HG02973 (cell line): ENCODE measurements around the gene DHRS3.
"Not testable (repeated sequence)": the region's sequence is repeated elsewhere in the genome, so short reads cannot be mapped to it uniquely, and the experiment has no call there.

Source experiments
- ATAC-seq: cut with Tn5 transposase; IDR thresholded peaks from one replicate; pipeline ENCODE4 v1.9.1; 2021; ENCODE audit warnings: moderate library complexity; ENCODE audit not compliant: unreplicated experiment

Gene DHRS3

DNA sequence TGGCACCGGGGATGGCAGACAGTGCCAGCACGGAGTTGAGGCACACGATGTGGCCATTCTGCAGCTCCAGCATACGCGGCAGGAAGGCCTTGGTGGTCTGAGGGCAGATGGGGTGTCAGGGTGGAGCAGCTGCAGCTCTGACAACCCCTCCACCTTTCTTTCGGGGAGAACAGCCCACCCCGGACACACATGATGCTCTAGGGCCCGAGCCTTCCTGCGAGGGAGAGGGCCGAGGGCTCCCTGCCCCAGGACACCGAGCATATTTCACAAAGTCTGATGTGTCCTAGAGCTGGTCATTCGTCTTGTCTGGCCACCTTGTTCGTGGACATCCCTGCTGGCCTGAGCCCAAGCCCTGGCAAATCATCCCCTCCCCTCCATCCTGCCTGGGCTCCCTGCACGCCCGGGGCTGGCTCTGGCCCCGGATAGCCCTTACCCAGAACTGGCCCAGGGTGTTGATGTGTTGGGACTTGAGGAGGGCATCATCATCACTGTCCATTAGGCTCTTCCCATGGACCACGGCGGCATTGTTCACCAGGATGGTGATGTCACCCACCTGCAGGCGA lies 39.1 kb downstream of the DHRS3 start:
- no peak for ATAC-seq

DNA sequence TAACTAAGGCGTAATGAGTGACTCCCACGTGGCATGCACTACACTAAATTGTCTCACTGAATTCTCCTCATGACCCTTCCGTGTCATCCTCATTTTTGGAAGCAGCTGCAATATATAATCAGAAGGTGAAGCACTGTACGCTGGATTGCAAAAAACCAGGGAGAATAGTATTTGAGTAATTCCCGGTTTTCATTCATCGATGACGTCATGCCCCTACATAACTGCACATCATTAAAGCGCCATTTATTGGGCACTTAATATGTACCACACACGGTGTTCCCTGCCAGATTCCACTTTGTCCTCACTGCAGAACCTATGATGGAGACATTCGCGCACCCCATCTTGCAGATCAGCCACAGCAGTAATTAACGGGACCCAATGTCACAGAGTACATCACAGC lies 41.0 kb downstream of the DHRS3 start:
- ATAC-seq, result no peak

DNA sequence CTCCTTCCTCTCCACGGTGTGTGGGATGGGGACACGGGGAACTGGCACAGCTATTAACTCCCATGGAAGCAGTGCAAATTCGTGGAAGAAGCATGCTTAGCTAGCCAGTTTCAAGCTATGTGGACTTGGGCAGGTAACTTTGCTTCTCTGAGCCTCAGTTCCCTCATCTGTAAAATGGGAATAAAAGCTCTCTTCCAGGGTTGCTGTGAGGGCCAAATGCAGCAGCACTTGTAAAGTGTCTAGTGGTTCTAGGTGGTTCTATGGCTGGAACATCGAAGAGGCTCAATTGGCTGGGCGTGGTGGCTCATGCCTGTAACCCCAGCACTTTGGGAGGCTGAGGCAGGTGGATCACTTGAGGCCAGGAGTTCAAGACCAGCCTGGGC lies 43.3 kb downstream of the DHRS3 start:
- ATAC-seq, result no peak

DNA sequence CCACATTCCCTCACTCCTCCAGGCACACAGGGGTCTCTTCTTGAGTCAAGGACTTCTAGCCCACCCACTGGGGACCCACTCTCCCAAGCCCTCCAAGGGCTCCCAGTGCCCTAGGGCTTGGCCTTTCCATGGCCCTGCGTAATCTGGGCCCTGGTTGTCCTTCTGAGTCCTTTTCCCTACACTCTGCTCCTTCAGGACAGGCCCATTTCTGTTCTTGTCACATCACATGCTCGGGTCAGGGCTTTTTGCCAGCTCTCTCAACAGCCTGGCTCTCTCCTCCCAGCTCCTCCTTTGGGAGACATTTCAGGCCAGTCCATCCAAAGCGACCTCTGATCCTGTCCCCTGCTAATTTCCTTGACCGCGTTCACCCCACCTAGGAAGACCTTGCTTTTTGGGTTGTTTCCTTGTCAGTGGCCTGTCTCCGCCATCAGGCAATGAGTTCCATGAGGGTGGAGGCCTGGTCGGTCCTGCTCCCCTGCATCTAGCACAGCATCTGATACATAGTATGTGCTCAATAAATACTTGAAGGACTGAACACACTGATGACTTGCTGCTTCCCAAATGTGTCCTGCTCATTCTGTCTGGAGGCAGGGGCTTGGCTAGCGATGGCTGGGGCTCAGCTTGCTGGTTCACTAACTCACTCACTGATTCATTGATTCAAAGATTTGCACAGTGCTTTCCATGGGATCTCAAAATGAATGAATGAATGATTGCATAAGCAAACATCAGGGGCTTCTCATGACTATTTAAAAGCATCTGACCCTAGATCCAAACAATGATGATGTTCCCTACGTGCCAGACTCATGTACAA lies 44.8 kb downstream of the DHRS3 start:
- ATAC-seq, result no peak

DNA sequence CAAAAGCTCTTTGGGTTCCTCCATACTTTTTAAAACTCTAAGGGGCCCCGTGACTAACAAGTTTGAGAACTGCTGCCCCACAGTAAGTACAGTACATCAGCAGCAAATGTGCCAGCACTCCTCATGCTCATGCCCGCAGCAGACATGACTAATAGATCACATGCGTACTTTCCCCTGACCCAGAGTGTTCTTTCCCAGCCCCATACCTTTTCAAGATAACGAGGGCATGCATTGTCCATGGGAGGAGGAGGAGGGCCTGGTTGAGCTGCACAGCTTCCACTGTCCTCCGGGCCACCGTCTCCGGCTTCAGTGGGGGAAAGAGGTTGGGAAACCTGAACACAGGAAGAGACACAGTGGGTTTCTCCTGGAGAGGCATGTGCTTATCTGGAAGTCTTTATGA lies 45.5 kb downstream of the DHRS3 start:
- no peak for ATAC-seq

DNA sequence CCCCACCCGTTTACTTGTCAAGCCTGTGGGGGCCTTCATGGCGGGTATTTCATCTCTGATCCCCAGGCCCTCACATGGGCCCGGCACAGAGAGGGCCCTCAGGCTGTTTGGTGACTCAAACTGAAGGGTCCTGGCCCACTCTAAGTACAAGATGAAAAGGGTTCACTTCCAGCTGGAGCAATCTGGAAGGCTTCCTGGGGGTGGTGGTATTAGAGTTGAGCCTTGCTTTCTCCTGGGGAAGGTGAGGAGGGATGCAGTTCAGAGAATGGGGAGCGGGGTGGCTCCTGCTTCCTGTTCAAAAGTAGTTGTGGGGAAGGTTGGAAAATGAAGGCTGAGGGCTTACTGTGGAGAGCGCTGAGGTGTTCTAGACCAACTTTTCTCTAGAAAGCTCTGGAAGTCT lies 47.7 kb downstream of the DHRS3 start:
- ATAC-seq, result no peak

DNA sequence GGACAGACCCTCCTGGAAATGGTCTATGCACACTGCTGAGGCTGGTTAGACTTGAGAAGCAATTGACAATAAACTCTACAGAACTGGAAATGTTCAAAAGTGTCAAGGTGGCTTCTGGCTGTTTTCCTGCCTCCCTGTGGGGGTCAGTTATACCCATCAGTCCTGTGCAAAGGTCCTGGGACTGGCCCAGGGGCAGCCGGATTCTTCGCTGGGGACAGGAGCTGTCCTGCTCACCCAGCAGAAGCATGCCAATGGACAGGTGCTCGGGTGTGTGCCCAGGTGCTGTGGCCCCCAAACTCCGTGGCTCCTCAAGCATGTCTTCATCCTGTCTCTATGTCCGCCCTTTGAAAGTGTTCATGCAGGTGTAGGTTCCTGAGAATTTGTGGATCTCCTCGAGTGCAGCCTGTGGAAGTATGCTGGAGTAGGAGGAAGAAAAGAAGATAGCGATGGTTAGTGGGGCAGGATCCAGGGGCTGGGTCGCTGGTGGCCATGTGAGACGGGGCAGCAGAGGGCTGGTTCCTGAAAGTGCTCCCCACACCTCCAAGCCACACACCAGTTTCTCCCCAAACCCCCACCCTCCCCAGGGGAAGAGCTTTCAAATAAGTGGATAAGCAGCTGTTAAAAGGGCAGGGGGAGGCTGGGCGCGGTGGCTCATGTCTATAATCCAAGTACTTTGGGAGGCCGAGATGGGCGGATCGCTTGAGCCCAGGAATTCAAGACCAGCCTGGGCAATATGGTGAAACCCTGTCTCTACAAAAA lies 49.8 kb downstream of the DHRS3 start:
- ATAC-seq, result no peak

DNA sequence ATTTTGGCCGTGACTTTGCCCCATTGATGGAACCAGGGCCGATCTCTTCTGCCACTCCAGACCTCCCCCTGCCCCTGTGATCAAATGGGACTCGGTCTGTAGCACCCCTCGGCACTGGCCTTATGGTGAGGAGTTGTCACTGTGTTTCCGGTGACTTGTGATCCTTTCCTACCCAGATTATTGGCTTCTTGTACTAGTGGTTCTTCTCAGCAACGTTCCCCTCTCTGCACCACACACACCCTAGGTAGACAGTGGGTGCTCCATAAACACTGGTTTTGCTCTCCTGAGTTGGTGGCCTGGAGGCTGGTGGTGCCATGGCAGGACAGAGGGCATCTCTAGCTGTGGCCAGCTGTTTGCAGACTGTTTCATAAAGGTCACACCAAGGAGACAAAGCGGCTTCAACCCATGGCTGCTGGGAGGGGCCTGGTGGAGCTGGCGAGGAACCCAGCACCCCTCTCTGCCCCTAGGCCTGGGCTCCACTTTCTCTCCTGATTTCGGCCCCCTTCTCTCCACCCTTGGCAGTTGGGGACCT lies 50.7 kb downstream of the DHRS3 start:
- ATAC-seq, result no peak

DNA sequence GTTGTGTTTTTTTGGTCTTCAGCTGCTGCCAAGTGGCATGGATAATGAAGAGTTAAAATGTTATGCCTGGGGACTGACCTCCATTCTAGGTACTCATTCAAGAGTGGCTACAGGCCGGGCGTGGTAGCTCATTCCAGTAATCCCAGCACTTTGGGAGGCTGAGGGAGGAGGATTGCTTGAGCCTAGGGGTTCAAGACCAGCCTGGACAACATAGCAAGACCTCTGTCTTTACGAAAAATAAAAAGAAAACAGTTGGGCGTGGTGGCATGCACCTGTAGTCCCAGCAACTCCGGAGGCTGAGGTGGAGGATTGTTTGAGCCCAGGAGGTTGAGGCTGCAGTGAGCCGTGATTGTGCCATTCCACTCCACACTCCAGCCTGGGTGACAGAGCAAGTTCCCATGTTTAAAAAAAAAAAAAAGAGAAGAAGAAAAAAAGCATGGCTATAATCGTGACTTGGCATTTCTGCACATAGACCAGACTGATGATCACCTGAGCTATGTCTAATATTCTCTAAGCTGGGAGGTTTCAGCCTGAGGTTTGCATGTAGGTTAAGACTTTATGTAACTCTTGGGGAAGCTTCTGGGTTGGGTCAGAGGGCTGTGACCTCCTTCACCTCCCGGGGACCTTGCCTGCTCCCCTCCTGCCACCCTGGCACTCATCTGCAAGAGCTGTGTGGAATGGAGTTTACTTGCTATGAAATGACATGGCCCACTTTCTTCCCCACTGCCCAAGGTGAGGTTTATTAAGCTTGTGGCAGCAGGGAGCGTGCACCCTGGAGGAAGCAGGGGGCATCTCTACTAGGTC lies 51.3 kb downstream of the DHRS3 start:
- no peak for ATAC-seq

DNA sequence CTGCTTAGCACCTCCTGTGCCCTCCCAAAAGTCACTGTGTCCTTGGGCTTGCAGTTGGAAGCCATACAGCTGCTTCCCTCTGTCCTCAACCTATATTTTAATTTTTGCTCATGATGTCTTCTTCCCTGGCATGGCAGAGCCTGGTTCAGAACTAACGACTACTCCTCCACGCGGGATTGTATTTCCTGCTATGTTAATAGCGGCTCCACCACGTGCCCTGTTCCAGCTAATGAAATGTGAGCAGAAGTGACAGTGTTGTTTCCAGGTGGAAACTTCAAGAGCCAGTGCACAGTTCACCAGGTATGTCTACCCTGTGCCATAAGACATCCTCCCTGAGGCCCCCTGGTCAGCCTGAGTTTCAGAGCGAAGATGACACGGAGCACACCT lies 52.1 kb downstream of the DHRS3 start:
- ATAC-seq, result no peak

DNA sequence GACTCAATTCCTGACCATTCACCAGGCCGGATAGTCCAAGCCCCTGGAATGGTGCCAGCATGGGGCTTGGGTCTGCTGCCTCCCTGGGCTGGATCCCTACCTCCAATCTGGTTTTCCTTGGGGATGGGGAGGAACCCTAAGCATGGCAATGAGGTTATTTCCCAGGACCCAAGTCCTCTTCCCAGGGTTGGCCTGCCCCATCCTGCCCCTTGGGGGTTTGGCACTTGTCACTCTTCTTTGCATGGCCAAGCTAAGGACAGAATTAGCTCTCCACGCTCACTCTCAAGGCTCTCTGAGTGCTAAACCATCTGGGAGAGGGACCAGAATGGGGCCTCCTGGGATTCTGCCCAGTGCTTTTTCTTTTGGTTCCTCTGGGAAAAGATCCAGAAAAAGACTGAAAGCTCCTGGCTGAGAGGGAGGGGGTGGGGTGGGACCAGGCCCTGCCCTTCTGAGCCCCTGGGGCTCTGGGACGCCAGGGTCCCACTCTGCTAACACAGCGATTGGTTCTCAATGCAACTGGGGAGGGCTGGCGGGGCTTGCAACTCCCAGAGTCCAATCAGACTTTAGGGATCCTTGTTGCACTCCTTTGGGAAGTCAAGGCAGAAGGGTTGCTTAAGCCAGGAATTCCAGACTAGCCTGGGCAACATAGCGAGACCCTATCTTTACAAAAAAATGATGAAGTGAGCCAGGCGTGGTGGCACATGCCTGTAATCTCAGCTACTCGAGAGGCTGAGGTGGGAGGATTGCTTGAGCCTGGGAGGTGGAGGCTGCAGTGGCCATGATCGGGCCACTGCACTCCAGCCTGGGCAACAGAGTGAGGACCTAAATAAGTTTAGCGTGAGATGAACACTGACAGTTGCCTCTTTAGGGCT lies 52.7 kb downstream of the DHRS3 start:
- ATAC-seq, result no peak

DNA sequence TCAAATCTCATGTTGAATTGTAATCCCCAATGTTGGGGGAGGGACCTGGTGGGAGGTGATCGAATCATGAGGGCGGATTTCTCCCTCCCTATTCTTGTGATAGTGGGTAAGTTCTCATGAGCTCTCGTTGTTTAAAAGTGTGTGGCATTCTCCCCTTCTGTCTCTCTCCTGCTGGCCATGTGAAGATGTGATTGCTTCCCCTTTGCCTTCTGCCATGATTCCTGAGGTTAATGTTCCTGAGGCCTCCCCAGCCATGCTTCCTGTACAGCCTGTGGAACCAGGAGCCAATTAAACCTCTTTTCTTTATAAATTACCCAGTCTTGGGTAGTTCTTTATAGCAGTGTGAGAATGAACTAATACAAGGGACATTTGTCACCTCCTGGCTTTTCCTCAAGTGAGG lies 53.8 kb downstream of the DHRS3 start:
- not testable (repeated sequence) for ATAC-seq

DNA sequence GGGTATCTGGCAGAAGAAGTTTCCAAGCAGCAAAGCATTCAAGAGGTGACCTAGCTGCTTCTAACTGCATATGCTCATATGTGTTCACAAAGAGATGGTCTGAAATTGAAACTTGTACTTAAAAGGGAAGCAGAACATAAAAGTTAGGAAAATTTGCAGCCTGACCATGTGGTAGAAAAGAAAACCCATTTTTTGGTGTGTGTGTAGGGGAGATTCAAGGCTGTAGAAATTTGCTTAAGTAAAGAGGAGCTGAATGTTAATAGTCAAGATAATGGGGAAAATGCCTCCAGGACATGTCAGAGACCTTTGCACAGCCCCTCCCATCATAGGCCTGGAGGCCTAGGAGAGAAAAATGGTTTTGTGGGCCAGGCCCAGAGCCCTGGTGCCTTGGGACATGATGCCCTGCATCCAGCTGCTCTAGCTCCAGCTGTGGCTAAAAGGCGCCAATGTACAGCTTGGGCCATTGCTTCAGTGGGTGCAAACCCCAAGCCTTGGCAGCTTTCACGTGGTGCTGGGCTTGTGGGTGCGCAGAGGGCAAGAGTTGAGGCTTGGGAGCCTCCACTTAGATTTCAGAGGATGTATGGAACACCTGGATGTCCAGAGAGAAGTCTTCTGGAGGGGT lies 54.9 kb downstream of the DHRS3 start:
- ATAC-seq, result no peak

DNA sequence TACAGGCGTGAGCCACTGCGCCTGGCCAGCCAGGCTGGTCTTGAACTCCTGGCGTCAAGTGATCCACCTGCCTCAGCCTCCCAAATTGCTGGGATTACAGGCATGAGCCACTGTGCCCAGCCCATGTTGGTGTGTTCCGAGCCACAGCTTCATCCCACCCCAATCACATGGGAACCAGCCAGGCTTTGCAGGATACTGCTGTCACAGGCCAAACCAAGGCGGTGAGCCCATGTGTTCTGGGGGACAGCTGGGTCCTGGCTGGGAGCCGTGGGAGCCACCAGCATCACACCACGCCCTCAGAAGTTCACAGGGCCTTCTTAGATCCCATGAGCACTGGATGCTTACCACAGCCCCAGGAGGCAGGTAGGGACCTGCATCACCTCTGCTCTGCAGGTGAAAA lies 56.9 kb downstream of the DHRS3 start:
- no peak for ATAC-seq

DNA sequence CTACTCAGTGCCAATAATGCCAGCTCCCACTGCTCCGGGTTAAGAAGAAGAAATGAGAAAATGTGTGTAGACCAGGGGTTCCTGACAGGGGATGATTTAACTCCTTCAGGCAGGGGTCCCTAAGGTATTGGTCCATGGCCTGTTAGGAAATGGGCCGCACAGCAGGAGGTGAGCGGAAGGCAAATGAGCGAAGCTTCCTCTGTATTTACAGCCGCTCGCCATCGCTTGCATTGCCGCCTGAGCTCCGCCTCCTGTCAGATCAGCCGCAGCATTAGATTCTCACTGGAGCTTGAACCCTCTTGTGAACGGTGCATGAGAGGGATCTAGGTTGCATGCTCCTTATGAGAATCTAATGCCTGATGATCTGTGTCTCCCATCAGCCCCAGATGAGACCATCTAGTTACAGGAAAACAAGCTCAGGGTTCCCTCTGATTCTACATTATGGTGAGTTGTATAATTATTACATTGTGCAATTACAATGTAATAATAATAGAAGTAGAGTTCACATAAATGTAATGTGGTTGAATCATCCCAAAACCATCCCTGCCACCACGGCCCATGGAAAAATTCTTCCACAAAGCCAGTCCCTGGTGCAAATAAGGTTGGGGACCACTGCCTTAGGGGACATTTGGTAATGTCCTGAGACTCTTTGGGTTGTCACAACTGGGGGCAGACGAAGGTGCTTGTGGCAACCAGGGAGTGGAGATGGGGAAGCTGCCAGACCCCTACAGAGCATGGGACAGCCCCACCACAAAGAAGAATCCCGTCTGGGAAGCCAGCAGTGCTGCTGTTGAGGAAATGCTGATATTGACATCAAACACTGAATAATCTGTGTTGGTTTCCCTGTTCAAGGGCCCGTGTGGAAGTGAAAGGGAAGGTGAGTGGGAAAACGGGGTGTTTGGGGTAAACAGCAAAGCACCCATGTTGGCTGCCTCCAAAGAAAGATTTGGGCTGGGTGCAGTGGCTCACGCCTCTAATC lies 60.8 kb downstream of the DHRS3 start:
- ATAC-seq, result no peak

DNA sequence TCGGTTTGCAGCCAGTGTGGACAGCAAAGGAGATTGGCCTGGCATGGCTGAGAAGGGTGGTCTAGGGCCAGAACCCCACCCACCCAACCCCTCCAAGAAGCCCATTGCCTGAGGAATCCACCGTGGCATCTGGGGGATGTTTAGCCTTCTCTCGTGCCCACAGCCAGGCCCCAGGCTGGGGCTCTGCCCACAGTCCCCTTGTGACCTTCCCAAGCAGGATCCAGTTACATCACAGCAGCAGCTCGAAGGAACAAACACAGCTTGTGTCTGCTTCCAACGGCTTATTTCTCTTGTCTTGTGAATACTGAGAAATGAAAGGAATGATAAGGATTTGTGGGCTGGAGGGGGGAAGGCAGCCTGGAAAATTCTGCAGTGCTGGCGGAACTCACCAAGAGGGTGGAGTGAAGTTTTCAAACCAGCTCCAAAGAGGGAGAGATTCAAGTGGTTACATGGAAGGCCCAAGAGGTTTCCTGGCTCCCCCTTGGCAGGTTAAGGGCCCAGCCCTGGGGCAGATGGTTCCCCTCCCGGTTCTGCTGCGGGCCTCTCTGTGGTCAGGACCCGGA lies 61.6 kb downstream of the DHRS3 start:
- ATAC-seq, result no peak

DNA sequence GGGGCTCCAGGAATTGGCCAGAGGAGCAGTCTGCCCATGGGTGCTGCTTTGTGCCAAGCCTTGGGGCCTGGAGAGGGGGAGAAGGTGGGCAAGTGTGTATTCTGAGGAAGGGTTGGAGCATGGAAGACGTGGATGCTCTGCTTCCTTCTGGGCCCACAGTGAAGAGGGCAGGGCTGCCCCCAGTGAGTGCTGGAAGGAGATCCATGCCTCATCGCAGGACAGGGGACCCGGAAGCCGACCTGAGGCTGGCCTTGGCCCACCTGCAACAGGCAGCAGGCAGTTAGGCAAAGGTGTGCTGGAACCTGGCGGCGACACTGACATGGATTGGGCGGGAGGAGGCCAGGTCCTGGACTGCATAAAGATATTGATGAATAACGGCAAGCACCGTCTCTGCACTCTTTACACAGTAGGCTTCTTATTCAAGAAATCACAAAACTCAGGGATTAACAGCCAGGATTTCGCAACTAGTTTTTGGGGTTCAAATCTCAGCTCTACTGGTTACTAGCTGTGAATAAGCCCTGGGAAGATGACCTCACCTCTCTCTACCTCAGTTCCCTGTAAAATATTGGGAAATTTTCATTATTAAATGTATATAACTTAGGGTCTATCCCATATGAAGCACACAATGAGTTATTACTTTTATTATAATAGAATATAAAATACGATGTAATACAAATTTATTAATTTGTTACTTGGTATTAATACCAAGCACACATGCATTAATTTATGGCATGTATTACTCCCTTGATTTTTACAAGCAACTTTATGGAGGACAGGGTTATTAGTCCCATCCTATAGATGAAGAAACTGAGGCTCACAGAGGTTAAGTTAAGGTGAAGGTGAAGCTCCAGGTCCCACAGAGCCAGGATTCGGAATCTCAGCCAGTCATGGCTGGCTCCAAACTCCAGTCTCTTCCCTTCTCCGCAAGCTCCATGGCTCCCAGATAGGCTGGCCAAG lies 62.3 kb downstream of the DHRS3 start:
- ATAC-seq, result no peak
